Karpas-422 (cell line): Measurements from ENCODE around the gene TNFSF8. TPM values are rescaled to one million over a fixed set of nuclear protein-coding genes. Genes with fewer than 3 reads are reported as not detected.

ENCODE experiments used
- DNase-seq: peaks from one replicate; pipeline ENCODE4 v3.0.0-alpha.2; 2015
- H2AFZ ChIP-seq: fragments of 200-600 bp; sonication (generic); 2 replicates; pipeline ENCODE4 v1.6.1; 2014; ENCODE audit warnings: antibody characterized with exemption, low read length, mixed read lengths
- H3K27ac ChIP-seq: fragments of 200-600 bp; sonication (generic); 2 replicates; pipeline ENCODE4 v1.5.1; 2014; ENCODE audit warnings: mild to moderate bottlenecking, low read length, moderate library complexity
- H3K27me3 ChIP-seq: fragments of 200-600 bp; sonication (generic); 2 replicates; pipeline ENCODE4 v1.6.1; 2014; ENCODE audit warnings: low read length, mixed read lengths
- H3K36me3 ChIP-seq: fragments of 200-600 bp; sonication (generic); 2 replicates; pipeline ENCODE4 v1.6.1; 2014; ENCODE audit warnings: low read length, mixed read lengths; ENCODE audit not compliant: insufficient read depth
- H3K4me1 ChIP-seq: fragments of 200-600 bp; sonication (generic); 2 replicates; pipeline ENCODE4 v1.6.1; 2014; ENCODE audit warnings: mild to moderate bottlenecking, low read length, mixed read lengths
- H3K4me2 ChIP-seq: fragments of 200-600 bp; sonication (generic); 2 replicates; pipeline ENCODE4 v1.6.1; 2014; ENCODE audit warnings: low read length, low read depth, mild to moderate bottlenecking; ENCODE audit not compliant: poor library complexity, severe bottlenecking
- H3K4me3 ChIP-seq: fragments of 200-600 bp; sonication (generic); 2 replicates; pipeline ENCODE4 v1.5.1; 2014; ENCODE audit warnings: mild to moderate bottlenecking, antibody characterized with exemption, low read length, mixed read lengths
- H3K79me2 ChIP-seq: fragments of 200-600 bp; sonication (generic); 2 replicates; pipeline ENCODE4 v1.6.1; 2014; ENCODE audit warnings: mild to moderate bottlenecking, low read length, mixed read lengths
- H3K9ac ChIP-seq: fragments of 200-600 bp; sonication (generic); 2 replicates; pipeline ENCODE4 v1.6.0; 2014; ENCODE audit warnings: low read length
- H3K9me2 ChIP-seq: fragments of 200-600 bp; sonication (generic), shearing (Covaris generic); replicated peaks from 2 replicates; pipeline ENCODE4 v1.6.0; 2014; ENCODE audit warnings: mild to moderate bottlenecking, low read length, moderate library complexity; ENCODE audit not compliant: insufficient read depth
- H3K9me3 ChIP-seq: fragments of 300-700, 200-600 bp; sonication (generic); 2 replicates; pipeline ENCODE4 v1.6.1; 2014; ENCODE audit warnings: low read length, mixed read lengths
- H4K20me1 ChIP-seq: fragments of 200-600 bp; sonication (generic); 2 replicates; pipeline ENCODE4 v1.6.1; 2014; ENCODE audit warnings: mild to moderate bottlenecking, antibody characterized with exemption, low read length, low read depth; ENCODE audit not compliant: insufficient read depth
- total RNA-seq: library from RNA; depleted of rRNA; stranded (reverse); fragments of >200 nt; shearing (Covaris generic); gene quantifications from 2 replicates; pipeline ENCODE4 v1.2.3, GENCODE V29; 2014; ENCODE audit warnings: low replicate concordance

TNFSF8 gene
- total RNA-seq, 1 experiment from 2014 or later = 19.6 TPM

- no peaks in the 10 kb centered on the region for H3K9me2 ChIP-seq
- H3K9me3 ChIP-seq = no peaks in the 10 kb centered on the region
- H3K4me1 ChIP-seq = peaks cover 60% of the 10 kb centered on the region
- H3K79me2 ChIP-seq = peaks cover 13% of the 10 kb centered on the region; the same call in 1 of the 2 replicates
- H4K20me1 ChIP-seq = peaks cover 5% of the 10 kb centered on the region; the same call in 1 of the 2 replicates
- H2AFZ ChIP-seq = peak overlapping the region; percentile 78; the same call in 1 of the 2 replicates
- H3K27ac ChIP-seq = peak overlapping the region; percentile 85
- no peaks in the 10 kb centered on the region for H3K27me3 ChIP-seq
- peak overlapping the region; percentile 69 for H3K9ac ChIP-seq
- H3K36me3 ChIP-seq = no peaks in the 10 kb centered on the region; the same call in 1 of the 2 replicates
- peak overlapping the region; percentile 94 for H3K4me2 ChIP-seq
- DNase-seq = peak; percentile 76
- peak overlapping the region; percentile 68 for H3K4me3 ChIP-seq
These were observed 1.2 kb downstream of the TNFSF8 start for GRCh38 chr9:114929201-114929600.

- peak overlapping the region; percentile 94 for H3K4me2 ChIP-seq
These were observed 1.7 kb downstream of the TNFSF8 start for GRCh38 chr9:114928671-114929070.

GRCh38 chr9:114928136-114928535, 2.3 kb downstream of the TNFSF8 start:
- Histone ChIP-seq H3K36me3 (no peaks in the 10 kb centered on the region; the same call in 1 of the 2 replicates), H3K79me2 (peaks cover 13% of the 10 kb centered on the region; the same call in 1 of the 2 replicates), H3K4me1 (peaks cover 60% of the 10 kb centered on the region), H3K9me2 (no peaks in the 10 kb centered on the region), H3K4me2 (peak overlapping the region; percentile 94), H4K20me1 (peaks cover 5% of the 10 kb centered on the region; the same call in 1 of the 2 replicates), H3K4me3 (peak overlapping the region; percentile 68), H3K9me3 (no peaks in the 10 kb centered on the region), H3K27me3 (no peaks in the 10 kb centered on the region), H3K9ac (peak overlapping the region; percentile 69), H3K27ac (peak overlapping the region; percentile 85), H2AFZ (no peak overlapping the region)
- no peak for DNase-seq

More at GRCh38 chr9:114928671-114929070, 1.7 kb downstream of the TNFSF8 start:
- peaks cover 5% of the 10 kb centered on the region; the same call in 1 of the 2 replicates for H4K20me1 ChIP-seq
- peaks cover 60% of the 10 kb centered on the region for H3K4me1 ChIP-seq
- H3K36me3 ChIP-seq = no peaks in the 10 kb centered on the region; the same call in 1 of the 2 replicates
- peak overlapping the region; percentile 68 for H3K4me3 ChIP-seq
- H3K9ac ChIP-seq = peak overlapping the region; percentile 69
- no peak for DNase-seq
- no peaks in the 10 kb centered on the region for H3K27me3 ChIP-seq
- peak overlapping the region; percentile 85 for H3K27ac ChIP-seq
- no peaks in the 10 kb centered on the region for H3K9me2 ChIP-seq
- H2AFZ ChIP-seq = peak overlapping the region; percentile 78; the same call in 1 of the 2 replicates
- H3K79me2 ChIP-seq = peaks cover 13% of the 10 kb centered on the region; the same call in 1 of the 2 replicates
- no peaks in the 10 kb centered on the region for H3K9me3 ChIP-seq

GRCh38 chr9:114925672-114926071, 4.7 kb downstream of the TNFSF8 start:
- H3K9me3 ChIP-seq = no peaks in the 10 kb centered on the region
- no peaks in the 10 kb centered on the region for H3K9me2 ChIP-seq
- peaks cover 13% of the 10 kb centered on the region; the same call in 1 of the 2 replicates for H3K79me2 ChIP-seq
- H3K9ac ChIP-seq = no peak overlapping the region
- peak overlapping the region; percentile 49 for H3K4me2 ChIP-seq
- H3K36me3 ChIP-seq = no peaks in the 10 kb centered on the region; the same call in 1 of the 2 replicates
- no peaks in the 10 kb centered on the region for H3K27me3 ChIP-seq
- DNase-seq = no peak
- peaks cover 77% of the 10 kb centered on the region for H3K4me1 ChIP-seq
- no peak overlapping the region for H3K27ac ChIP-seq
- 0 out of 2 replicates have a peak overlapping the region, but pooled peaks have one; percentile 8 for H3K4me3 ChIP-seq
- H2AFZ ChIP-seq = no peak overlapping the region
- peaks cover 5% of the 10 kb centered on the region; the same call in 1 of the 2 replicates for H4K20me1 ChIP-seq

- H3K79me2 ChIP-seq = peaks cover 13% of the 10 kb centered on the region; the same call in 1 of the 2 replicates
- H3K9ac ChIP-seq = no peak overlapping the region
- H2AFZ ChIP-seq = no peak overlapping the region
- no peak overlapping the region for H3K4me3 ChIP-seq
- H3K27ac ChIP-seq = no peak overlapping the region
- no peaks in the 10 kb centered on the region for H3K27me3 ChIP-seq
- peaks cover 5% of the 10 kb centered on the region; the same call in 1 of the 2 replicates for H4K20me1 ChIP-seq
- no peaks in the 10 kb centered on the region for H3K9me3 ChIP-seq
- peaks cover 77% of the 10 kb centered on the region for H3K4me1 ChIP-seq
- no peak for DNase-seq
- H3K36me3 ChIP-seq = no peaks in the 10 kb centered on the region; the same call in 1 of the 2 replicates
- H3K9me2 ChIP-seq = no peaks in the 10 kb centered on the region
- H3K4me2 ChIP-seq = no peak overlapping the region
These were observed 5.4 kb downstream of the TNFSF8 start for GRCh38 chr9:114925039-114925438.

GRCh38 chr9:114924327-114924726, 6.1 kb downstream of the TNFSF8 start:
- peaks cover 76% of the 10 kb centered on the region for H3K4me1 ChIP-seq
- H3K27me3 ChIP-seq = no peaks in the 10 kb centered on the region
- no peaks in the 10 kb centered on the region for H3K9me2 ChIP-seq
- no peaks in the 10 kb centered on the region for H3K9me3 ChIP-seq
- H3K9ac ChIP-seq = no peak overlapping the region
- H3K27ac ChIP-seq = no peak overlapping the region
- H2AFZ ChIP-seq = no peak overlapping the region
- H4K20me1 ChIP-seq = peaks cover 5% of the 10 kb centered on the region; the same call in 1 of the 2 replicates
- no peak overlapping the region for H3K4me3 ChIP-seq
- no peaks in the 10 kb centered on the region; the same call in 1 of the 2 replicates for H3K36me3 ChIP-seq
- H3K4me2 ChIP-seq = no peak overlapping the region
- no peak for DNase-seq
- peaks cover 13% of the 10 kb centered on the region; the same call in 1 of the 2 replicates for H3K79me2 ChIP-seq

GRCh38 chr9:114923918-114924317, 6.5 kb downstream of the TNFSF8 start:
- H3K79me2 ChIP-seq = peaks cover 13% of the 10 kb centered on the region; the same call in 1 of the 2 replicates
- H3K4me1 ChIP-seq = peaks cover 72% of the 10 kb centered on the region
- H2AFZ ChIP-seq = no peak overlapping the region
- no peak overlapping the region for H3K4me2 ChIP-seq
- H3K4me3 ChIP-seq = no peak overlapping the region
- no peaks in the 10 kb centered on the region for H3K9me3 ChIP-seq
- no peaks in the 10 kb centered on the region for H3K27me3 ChIP-seq
- H3K9ac ChIP-seq = no peak overlapping the region
- no peak for DNase-seq
- no peak overlapping the region for H3K27ac ChIP-seq
- no peaks in the 10 kb centered on the region for H3K9me2 ChIP-seq
- H3K36me3 ChIP-seq = no peaks in the 10 kb centered on the region; the same call in 1 of the 2 replicates
- peaks cover 5% of the 10 kb centered on the region; the same call in 1 of the 2 replicates for H4K20me1 ChIP-seq

- no peak overlapping the region for H3K27ac ChIP-seq
- no peaks in the 10 kb centered on the region; the same call in 1 of the 2 replicates for H3K36me3 ChIP-seq
- H3K9ac ChIP-seq = no peak overlapping the region
- H3K9me3 ChIP-seq = no peaks in the 10 kb centered on the region
- peaks cover 5% of the 10 kb centered on the region; the same call in 1 of the 2 replicates for H4K20me1 ChIP-seq
- no peak overlapping the region for H2AFZ ChIP-seq
- no peak for DNase-seq
- H3K79me2 ChIP-seq = no peaks in the 10 kb centered on the region
- no peak overlapping the region for H3K4me2 ChIP-seq
- no peak overlapping the region for H3K4me3 ChIP-seq
- no peaks in the 10 kb centered on the region for H3K27me3 ChIP-seq
- H3K9me2 ChIP-seq = no peaks in the 10 kb centered on the region
- H3K4me1 ChIP-seq = peaks cover 57% of the 10 kb centered on the region
These were observed 9.2 kb downstream of the TNFSF8 start for GRCh38 chr9:114921171-114921570.
